ENCODE data around the gene DCP1A.
"Not testable (repeated sequence)": the region's sequence is repeated elsewhere in the genome, so short reads cannot be mapped to it uniquely, and the experiment has no call there.

DCP1A gene

DNA sequence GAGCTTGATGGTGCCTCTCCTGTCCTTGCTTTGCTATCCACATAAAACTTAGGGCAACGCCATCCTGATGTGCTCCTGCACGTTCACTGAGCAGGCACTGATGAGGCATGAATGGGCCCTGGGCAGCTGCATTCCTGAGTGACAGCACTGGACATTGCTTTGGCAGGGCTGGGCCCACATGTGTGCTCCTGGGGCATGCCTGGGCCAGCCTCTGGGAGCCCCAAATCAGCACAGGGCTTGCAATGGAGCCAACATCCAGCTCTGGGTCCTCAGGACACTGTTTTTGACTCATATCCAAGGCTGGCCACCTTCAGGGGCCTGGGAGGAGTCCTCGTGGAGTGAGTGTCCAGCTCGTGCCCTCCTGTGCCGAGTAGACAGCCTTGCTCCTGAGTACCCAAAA, 85.6 kb downstream of the DCP1A start:
- no peak for DNase-seq

DNA sequence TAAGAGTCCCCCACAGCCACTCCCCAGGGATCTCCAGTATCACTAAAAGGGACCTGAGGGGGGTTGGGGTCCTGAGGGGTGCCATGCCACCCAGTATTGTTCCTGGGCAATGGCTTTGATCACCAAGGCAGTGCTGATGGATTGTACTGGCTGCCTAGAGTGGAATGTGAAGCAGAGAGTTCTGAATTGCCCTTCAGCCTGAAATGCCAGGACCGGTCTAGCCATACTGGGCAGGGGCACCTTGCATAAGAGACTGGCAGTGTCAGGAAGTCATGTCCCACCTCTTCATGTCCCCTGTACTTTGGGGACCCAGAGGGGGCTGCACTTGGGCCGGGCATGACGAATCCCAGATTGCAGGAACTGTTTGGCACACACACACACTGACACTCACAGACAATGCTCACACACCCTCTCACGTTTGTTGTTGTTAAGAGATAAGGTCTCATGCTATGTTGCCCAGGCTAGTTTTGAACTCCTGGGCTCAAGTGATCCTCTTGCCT, 87.0 kb downstream of the DCP1A start:
- DNase-seq: no peak

DNA sequence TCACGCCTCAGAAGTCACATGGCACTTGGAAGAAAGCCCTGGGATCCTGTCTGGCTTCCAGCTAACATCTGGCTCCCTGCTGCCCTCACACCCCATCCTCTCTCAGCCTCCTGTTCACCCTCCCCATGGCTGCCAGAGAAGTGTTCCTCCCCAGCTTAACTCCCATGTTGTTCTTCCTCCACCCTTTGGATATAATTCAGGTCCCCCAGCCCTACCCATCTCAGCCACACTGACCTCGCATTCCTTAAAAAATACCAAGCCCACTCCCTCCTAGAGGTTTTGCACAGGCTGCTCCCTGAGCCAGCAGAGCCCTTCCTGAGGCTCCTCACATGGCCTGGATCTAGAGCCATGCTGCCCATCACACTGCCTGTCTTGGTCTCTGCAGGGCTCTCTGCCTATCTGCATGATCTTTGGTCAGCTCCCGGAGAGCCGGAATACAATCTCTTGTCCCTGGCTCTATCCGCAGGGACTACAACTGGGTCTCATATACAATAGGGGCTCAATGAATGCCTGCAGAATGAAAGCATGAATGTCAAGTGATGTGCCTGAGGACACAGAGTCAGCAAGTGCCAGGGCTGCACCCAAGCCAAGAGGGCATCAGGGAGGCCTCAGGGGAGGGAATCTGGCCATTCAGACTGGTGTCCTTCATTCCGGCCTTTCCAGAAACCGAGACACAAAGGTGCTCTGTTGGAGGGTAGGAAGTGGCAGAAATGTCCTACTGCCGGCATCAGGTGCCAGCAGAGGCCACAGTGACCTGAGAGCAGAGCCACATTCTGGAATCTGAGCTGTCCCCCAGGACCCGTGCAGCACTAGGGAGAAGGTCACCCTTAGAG, 87.7 kb downstream of the DCP1A start:
- DNase-seq: no peak

DNA sequence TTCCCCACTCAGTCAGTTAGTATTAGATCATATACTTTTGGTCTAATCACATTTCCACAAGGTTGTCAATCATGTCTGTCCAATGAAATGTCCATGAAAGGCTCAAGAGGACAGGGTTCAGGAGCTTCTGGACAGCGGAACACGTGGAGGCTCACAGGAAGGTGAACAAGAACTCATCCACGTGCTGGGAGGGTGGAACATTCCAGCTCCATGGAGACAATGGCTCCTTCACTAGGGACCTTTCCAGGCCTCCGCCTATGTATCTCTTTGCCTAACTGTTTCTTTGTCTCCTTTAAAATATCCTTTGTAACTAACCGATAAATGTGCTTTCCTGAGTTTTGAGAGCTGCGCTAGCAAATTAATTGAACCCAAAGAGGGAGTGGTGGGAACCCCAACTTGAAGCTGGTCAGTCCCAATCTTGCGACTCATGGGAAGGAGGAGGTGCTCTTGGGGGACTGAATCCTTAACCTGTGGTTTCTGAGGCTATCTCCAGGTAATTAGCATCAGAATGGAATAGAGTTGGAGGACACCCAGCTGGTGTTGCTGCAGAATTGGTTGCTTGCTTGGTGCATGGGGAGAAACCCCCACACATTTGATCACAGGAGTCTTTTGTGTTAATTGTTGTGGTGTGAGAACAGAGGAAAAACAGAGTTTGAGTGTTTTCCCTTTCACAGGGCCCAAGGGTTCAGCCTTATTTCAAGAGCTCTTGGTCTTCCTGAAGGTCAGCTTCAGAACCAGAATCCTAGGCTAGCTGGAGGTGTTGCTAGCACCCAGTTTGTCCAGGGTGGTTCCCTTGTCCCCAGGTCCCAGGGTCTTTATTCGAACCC, 88.5 kb downstream of the DCP1A start:
- DNase-seq: no peak

DNA sequence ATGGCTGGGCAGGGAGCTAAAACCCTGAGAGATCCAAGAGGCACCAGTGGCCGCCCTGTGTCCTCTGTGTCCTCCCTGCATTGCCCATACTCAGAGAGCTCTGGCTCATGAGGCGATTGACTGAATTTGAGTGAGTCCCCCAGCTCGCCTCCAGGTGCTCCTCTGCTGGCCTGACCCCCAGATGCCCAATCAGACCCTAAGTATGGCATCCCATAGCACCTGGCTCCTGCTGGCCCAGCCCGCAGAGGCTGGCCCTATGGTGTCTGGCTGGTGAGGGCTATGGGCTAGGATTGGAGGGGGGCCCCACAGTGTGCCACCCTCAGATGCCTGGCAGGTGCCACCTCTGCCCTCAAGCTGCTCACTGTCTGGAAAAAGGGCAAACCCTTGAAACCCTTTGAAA, 89.9 kb downstream of the DCP1A start:
- DNase-seq: no peak

DNA sequence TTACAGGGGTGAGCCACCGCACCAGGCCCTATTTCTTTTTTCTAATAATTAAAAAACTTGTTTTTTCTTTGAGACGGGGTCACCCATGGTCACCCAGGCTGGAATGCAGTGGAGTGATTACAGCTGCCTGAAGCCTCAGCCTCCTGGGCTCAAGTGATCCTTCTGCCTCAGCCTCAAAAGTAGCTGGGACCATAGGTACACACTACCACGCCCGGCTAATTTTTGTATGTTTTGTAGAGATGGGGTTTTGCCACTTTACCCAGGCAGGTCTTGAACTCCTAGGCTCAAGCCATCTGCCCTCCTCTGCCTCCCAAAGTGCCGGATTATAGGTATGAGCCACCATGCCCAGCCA, 90.7 kb downstream of the DCP1A start:
- DNase-seq: no peak

DNA sequence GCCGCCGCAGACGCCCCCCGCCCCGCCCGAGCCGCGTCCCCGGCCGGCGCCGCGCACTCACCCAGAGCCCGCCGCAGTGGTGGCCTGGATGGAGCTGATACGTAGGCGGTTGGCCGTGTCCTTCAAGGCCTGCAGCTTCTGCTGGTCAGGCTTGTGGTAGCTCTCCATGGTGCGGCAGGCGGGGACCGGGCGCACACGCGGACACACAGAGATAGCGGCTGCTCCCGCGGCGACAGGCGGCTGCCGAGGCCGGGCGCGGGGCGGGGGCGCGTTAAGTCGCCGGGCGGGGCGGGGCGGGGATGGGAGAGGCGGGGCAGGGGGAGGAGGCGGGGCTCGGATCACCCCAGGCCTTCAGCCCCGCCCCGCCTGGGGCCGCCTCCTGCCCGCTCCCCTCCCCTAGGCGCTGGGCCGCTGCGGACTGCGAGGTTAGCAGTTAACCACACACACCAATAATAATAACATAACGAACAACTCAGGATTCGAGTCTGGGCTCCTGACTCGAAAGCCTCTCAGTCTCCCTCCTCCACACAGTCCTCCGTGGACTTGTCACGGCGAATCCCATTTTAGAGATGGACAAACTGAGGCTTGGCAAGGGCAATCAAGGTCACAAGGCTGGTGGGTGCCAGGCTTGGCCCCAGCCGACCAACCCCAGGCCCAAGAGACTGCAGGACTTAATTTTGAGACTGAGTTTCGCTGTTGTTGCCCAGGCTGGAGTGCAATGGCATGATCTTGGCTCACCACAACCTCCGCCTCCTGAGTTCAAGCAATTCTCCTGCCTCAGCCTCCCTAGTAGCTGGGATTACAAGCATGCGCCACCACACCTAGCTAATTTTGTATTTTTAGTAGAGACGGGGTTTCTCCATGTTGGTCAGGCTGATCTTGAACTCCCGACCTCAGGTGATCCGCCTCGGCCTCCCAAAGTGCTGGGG, 91.3 kb downstream of the DCP1A start, which contains the start of gene TKT:
Gene TKT (minus strand): TSS at position 248 of the 929 bp plus-strand sequence. CDS start 80 bp downstream, at position 168.
- peak; percentile 74 to 78 for DNase-seq

DNA sequence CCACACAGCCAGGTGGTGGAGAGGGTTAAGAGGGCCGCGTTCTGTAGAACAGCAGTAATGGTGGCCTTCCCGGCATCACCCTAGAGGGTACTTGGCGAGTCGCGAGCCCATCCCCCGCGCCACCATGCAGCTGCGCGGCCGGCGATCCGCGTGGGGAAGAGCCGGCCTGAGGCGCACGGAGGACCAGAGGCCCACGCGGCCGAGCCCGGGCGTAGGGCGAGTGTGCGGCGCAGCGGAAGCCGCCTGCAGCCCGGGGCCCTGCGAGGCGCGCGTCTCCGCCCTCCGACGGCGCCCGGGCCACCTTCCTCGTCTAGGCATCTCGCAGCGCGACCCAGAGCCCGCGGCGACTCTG, 91.9 kb downstream of the DCP1A start:
- peak in 1 of 2 donors; percentile 31 for DNase-seq

DNA sequence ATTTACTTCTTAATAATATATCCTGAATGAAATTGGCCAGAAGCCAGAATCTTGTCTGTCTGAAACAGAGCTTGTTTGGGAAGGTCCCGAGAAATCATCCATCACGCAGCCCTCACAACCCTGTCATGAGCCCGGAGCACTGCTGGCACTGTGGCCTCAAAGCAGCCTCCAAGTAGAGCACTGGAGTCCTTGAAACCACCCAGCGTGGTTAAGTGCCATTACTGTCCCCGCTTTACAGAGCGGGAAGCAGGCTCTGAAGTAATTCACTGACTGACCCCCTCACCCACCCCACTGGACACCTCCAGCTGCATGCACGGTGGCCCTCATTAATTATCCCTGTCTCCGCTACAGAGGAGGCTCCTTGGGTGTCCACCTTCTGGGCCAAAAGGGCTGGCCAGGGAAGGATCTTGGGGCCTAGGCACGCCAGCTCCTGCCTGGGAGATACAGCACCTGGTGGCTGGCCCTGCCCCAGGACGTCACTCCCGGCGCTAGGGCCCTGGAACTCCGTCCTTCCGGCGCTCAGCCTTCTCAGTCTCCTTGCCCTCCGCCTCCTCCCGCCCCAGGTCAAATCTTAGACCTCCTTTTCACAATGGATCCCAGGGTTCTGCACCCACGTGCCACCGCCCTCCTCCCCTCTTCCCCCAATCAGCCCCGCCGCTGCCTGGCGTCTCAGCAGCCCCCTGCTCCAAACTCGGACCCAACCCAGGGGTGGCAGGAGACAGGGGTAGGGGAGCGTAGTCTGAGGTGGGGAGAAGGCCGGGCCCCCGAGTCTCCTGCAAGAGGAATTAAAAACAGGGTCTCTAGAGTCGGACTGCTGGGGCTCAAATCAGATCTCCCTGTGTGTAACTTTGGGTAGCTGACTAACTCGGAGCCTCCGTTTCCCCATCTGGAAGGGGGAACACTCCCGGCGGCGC, 92.6 kb downstream of the DCP1A start:
- peak; percentile 40 to 42 for DNase-seq

DNA sequence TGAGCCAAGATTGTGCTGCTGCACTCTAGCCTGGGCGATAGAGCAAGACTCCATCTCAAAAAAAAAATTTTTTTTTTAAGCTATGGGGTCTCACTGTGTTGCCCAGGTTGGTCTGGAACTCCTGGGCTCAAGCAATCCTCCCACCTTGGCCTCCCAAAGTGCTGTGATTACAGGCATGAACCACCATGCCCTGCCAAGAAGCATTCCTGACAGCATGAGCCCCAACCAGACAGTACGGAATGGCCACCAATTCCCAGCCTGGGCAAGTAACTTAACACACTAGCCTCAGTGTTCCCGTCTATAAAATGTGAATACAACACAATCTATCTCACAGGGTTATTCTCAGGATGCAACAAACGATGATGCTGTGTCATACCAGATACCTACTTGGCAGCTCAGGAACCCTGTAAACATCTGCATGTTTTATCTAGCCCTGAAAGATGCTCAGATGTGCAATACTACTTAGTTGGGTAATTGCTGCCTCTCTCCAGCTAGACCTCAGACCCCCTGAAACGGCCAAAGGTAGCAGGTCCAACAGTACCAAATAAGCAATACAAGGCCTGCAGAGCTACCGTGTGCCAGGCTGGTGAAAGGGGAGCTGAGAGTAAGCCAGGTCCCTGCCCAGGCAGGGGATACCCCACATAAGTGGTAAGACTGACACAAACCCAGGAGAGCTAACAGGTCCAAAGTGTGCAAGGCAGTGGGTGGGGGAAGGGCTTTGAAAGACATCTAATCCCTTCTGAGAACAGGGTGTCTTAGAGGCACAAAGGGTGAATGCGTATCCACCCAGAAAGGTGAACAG, 93.4 kb downstream of the DCP1A start:
- no peak for DNase-seq

DNA sequence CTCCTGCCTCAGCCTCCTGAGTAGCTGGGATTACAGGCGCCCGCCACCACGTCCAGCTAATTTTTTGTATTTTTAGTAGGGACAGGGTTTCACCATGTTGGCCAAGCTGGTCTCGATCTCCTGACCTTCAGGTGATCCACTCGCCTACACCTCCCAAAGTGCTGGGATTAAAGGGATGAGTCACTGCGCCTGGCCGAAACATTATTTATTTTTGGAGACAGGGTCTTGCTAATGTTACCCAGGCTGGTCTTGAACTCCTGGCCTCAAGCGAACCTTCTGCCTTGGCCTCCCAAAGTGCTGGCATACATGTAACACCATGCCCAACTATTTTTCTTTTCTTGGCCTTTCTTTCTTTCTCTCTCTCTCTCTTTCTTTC, 94.4 kb downstream of the DCP1A start:
- not testable (repeated sequence) for DNase-seq

DNA sequence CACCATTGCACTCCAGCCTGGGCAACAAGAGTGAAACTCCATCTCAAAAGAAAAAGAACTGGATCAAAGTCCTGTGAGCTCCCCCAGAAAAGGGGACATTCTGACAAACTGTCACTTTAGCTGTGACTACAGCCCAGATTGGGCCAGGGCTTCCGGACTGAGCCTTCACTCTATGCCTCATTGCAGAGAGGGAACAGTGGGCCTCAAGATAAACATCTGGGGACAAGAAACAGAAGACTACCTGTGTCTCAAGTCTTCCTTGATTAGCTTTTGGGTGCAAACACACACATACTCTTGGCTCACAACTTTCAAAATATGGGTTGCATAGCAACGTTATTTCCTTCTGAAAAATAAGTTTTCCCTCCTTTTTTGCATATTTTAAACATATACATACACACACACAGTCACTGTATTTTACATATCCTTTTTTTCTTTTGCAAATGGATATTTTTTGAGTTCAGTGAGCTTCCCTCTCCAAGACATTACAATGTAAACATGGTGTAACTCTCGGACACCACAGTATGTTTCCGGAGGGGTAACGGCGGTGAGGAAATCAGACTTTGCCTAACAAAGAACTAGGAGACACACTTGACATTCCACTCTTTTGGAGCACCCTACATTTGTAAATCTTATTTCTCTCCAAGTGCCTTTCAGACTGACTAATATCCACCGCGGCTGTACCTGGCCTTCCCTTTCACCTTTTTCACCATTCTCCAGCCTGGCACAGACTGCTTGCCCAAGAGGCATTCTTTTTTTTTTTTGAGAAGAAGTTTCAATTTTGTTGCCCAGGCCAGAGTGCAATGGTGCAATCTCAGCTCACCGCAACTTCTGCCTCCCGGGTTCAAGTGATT, 95.0 kb downstream of the DCP1A start:
- no peak for DNase-seq

DNA sequence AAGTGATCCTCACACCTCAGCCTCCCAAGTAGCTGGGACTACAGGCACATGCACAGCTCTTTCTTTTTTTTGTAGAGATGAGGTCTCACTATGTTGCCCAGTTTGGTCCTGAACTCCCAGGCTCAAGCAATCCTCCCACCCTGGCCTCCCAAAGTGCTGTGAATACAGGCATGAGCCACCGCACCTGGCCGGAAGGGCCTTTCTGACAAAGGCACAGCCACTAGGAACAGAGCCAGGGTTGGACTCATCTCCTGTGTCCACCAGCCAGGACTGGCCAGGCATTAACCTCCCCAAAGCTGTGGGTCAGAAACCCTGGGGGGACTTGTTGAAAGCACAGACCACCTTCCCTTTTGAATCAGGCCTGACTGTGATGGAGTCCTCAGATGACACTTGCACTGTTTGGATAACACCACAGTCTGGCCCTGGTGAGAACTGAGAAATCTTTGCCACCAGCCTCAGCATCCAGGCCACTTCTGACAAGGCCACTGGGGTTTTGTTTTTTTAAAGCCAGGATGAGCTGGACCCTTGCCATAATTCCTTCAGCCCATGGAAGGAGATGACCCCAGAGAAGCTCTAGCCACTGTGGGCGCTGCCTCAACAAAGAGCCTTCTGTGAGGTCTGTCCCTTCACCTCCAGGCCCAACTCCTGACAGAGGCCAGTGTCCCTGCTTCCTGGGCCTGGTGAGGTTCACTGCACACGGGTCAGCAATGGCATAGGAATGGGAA, 96.3 kb downstream of the DCP1A start:
- DNase-seq: no peak

DNA sequence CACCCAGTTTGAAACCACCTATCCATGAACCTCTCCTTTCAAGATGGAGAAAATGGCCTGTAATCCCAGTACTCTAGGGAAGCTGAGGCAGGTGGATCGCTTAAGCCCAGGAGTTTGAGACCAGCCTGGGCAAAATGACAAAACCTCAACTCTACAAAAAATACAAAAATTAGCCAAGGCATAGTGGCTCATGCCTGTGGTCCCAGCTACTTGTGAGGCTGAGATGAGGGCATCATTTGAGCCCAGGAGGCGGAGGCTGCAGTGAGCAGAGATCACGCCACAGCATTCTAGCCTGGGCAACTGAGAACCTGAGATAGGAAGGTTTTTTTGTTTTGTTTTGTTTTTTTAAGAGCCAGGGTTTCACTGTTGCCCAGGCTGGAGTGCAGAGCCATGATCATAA, 96.9 kb downstream of the DCP1A start:
- DNase-seq: no peak

DNA sequence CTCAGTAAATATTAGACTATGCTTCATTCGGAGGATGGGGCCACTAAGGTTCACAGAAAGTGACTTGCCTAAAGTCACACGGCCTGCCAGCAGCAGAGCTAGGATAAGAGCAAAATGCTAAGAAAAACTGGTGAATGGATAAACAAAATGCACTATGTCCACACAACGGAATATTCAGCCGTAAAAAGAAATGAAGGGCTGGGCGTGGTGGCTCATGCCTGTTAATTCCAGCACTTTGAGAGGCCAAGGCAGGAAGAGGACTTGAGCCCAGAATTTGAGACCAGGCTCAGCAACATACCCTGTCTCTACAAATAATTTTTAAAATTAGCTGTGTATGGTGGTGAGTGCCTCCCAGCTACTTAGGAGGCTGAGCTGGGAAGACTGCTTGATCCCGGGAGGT, 99.2 kb downstream of the DCP1A start:
- DNase-seq: no peak

DNA sequence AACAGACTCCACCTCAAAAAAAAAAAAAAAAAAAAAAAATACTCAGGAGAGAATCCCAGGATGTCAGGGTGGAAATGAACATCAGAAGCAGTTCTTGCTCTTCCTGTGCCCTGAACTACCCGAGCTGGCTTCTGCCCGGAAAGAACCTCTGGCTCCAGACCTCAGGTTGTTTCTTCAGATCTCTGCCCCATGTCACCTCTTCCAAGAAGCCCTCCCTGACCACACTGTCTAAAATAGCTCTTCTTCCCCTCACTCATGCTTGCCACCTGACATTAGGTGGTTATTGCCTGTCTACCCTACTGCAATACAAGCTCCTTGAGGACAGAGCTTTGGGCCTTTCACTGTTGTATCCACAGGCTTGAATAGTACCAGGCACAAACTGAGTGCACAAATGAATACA, 99.7 kb downstream of the DCP1A start:
- DNase-seq: no peak

DNA sequence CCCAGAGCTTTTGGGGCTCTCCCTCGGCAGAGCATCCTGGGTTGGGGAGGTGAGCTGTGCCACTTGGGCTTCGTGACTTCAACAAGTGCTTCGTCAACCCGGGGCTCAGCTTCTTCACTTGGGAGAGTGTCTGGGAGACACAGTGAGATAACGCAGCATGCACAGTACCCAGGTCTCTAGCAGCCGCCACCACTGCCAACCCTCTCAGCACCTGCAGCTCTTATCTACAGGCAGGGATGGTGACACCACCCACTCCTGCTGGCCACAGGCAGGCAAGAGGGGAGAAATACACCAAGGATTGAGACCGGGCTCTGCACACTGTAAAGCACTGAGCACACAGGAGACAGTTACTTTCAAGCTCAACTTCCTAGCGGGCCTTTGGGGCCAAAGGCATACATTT, 103.1 kb downstream of the DCP1A start:
- DNase-seq: no peak

DNA sequence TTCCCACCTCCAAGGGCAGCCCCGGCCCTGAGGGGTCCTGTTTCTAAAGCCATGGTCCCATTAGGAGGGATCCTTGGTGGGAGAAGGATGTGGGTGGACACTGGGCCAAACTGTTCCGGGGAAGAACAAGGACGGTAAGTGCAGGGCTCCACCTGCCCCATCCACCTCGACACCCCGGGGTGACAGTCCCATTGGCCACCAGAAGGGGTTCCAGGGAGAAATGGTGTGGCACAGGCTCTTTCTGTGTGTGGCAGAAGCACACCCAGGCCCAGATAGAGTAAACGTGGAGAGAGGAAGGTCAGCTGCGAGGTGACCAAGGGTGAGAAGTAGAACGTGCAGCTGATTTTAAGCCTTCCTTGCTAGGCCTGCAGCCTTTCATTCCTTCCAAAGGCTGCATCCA, 103.6 kb downstream of the DCP1A start:
- no peak for DNase-seq

DNA sequence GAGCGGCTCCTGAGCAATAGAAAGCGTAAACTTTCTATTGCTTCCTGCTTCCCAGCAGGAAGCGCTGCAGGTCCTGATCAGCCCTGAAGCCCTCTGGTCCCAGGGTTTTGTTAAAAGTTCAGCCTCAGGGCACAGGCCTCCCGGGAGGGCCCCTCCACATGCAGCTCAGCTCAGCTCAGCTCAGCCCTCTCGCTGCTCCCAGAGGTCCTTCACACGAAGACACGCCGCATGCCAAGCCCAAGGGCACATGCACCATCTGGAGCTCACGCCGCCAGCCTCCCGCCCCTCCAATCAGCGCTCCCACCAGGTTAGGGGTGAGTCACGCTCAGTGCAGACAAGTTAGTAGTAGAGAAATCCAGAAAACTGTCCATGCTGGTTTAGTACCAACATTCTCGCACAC, 104.2 kb downstream of the DCP1A start:
- no peak for DNase-seq

Data from stimulated activated CD4-positive, alpha-beta T cell treated with anti-CD3 and anti-CD28 coated beads, Interleukin-2, amount 100 ng/mL, for 48 hours (primary cell).